ENCODE data around the gene GALNT12. TPM values are rescaled to one million over a fixed set of nuclear protein-coding genes. Genes with fewer than 3 reads are reported as not detected.

The GALNT12 gene, protein sequence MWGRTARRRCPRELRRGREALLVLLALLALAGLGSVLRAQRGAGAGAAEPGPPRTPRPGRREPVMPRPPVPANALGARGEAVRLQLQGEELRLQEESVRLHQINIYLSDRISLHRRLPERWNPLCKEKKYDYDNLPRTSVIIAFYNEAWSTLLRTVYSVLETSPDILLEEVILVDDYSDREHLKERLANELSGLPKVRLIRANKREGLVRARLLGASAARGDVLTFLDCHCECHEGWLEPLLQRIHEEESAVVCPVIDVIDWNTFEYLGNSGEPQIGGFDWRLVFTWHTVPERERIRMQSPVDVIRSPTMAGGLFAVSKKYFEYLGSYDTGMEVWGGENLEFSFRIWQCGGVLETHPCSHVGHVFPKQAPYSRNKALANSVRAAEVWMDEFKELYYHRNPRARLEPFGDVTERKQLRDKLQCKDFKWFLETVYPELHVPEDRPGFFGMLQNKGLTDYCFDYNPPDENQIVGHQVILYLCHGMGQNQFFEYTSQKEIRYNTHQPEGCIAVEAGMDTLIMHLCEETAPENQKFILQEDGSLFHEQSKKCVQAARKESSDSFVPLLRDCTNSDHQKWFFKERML
- total RNA-seq (ENCODE audit: insufficient read depth, low replicate concordance) = 11.1 TPM

- DNase-seq (ENCODE audit: low spot score) = peak; percentile 54
Measured at GRCh38 chr9:98807070-98807813, at the start of gene GALNT12. GALNT12 (plus strand) TSS chr9:98807670; CDS start chr9:98807699, 29 bp downstream.

- no peak for DNase-seq (ENCODE audit: low spot score)
Measured at GRCh38 chr9:98760231-98760630, 47.2 kb upstream of the GALNT12 start.

DNA sequence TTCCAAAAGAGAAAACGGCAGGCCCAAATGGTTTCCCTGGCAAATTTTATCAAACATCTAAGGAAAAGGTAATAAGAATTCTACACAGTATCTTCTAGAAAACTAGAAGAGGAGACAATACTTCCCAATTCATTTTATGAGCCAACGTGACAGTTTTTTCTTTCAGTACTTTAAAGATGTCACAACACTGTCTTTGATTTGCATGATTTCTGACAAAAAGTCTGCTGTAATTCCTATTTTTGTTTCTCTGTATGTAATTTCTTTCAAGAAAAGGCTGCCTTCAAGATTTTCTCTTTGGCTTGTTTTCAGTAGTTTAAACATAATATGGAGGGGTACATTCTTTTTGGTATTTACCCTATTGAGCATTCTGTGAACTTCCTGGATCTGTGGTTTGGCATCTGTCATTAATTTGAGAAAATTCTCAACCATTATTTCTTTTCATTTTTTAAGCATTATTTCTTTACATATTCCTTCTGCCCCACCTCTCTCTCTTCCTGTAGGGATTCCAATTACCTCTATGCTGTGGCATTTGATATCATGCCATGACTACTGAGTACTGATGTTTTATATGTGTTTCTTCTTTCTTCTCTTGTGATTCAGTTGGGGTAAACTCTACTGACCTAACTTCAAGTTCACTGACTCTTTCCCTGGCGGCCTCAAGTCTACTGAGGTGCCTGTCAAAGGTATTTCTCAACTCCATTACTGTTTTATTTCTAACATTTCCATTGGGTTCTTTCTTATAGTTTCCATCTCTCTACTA is 43.3 kb upstream of the GALNT12 start:
- no peak for DNase-seq (ENCODE audit: low spot score)

GRCh38 chr9:98765256-98765655 is 42.2 kb upstream of the GALNT12 start:
- DNase-seq (ENCODE audit: low spot score) = no peak

DNA sequence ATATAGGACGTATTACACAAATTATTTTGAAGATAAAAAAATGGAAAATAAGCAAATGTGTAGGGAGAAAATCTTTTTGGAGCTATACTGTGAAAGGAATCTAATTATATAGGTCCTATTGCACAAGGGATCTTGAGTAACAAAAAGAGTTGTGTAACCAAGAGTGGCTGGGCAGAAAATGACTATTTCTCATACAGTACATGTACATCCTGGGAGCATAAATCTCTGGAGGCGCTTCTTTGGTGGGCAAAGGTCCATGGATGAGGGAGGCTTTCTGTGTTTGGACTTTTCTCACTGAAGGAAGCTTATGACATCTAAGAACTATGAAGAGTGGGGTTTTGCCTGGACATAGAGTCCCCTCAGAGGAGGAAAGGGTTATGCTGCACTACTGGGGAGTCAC is 40.9 kb upstream of the GALNT12 start:
- DNase-seq (ENCODE audit: low spot score) = no peak

- no peak for DNase-seq (ENCODE audit: low spot score)
Measured at GRCh38 chr9:98767196-98767595, 40.3 kb upstream of the GALNT12 start.

GRCh38 chr9:98767915-98768314 is 39.6 kb upstream of the GALNT12 start:
- DNase-seq (ENCODE audit: low spot score) = no peak

GRCh38 chr9:98768344-98768743 is 39.1 kb upstream of the GALNT12 start:
- no peak for DNase-seq (ENCODE audit: low spot score)

- DNase-seq (ENCODE audit: low spot score) = no peak
Measured at GRCh38 chr9:98770717-98771116, 36.8 kb upstream of the GALNT12 start.

GRCh38 chr9:98771209-98771874 is 36.1 kb upstream of the GALNT12 start:
- DNase-seq (ENCODE audit: low spot score) = no peak

DNA sequence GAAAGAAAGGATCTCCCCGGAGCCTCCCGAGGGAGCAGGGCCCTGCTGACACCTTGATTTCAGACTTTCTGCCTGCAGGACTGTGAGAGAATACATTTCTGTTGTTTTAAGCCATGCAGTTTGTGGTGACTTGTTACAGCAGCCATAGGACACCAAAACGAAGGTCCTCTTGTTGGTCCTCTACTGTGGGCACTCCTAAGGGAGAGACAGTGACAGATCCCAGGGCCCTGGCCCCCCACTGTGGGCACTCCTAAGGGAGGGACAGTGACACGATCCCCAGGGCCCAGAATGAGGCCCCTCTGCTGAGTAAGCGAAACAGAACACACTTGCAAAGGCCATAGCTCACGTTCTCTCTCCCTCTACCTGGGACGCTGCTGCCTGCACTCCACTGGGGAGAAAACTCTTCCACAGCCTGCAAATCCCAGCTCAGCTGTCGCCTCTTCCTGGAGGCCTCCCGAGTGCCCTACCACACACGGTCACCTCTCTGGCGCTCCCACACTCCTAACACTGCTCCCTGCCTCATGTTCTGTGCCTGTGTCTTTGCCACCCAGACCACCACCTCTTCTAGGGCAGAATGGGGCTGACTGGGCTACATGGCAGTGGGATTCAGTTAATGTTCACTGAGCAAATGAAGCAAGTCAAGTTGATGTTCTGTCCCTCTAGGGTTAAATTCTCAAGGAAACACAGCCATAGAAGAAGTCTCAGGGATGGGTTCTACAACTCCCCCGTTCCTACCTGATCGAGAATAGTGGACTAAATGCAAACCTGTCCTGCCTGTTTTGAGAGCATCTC is 34.9 kb upstream of the GALNT12 start:
- no peak for DNase-seq (ENCODE audit: low spot score)

- DNase-seq (ENCODE audit: low spot score) = no peak
Measured at GRCh38 chr9:98773721-98774120, 33.7 kb upstream of the GALNT12 start.

GRCh38 chr9:98774746-98775145 is 32.7 kb upstream of the GALNT12 start:
- DNase-seq (ENCODE audit: low spot score) = no peak

GRCh38 chr9:98775831-98776441 is 31.5 kb upstream of the GALNT12 start:
- DNase-seq (ENCODE audit: low spot score) = peak; percentile 57

GRCh38 chr9:98777618-98778017 is 29.9 kb upstream of the GALNT12 start:
- DNase-seq (ENCODE audit: low spot score) = no peak

GRCh38 chr9:98778251-98778650 is 29.2 kb upstream of the GALNT12 start:
- DNase-seq (ENCODE audit: low spot score) = no peak

DNA sequence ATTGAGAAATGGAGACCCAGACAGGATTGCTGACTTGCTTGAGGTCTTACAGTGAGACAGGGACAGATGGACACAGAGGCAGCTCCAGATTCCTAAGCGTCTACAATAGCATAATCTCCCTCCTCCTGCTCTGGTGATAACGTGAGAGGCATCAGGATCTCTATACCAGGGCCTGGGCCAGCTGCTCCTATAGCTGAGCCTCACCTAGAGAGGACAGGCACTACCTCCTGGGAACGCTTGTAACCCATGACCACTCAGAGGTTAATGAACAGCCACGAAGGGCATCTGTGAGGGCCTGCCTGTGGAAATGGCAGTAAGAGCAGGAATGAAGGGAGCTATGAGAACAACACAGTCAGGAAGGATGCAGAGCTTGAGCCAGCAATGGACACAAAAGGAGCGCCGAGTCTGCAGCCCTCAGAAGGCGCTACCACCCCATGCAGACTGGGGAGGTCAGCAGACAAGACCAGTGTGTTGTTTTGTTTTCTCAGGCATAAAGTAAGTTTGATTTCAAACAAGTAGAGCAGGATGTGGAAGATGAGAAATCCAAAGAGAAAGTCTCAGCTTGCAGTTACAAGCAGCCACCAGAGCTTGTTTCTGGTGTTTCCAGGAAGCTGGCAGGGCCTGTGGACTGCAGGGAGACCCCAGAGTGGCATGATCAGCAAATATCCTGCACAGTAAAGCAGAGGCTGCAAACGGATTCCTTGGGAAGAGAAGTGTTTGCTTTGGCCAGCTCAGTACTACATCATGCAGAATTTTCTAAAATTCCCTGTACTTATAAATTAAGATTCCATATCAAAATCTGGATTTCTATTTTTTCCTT is 28.5 kb upstream of the GALNT12 start:
- DNase-seq (ENCODE audit: low spot score) = no peak

DNA sequence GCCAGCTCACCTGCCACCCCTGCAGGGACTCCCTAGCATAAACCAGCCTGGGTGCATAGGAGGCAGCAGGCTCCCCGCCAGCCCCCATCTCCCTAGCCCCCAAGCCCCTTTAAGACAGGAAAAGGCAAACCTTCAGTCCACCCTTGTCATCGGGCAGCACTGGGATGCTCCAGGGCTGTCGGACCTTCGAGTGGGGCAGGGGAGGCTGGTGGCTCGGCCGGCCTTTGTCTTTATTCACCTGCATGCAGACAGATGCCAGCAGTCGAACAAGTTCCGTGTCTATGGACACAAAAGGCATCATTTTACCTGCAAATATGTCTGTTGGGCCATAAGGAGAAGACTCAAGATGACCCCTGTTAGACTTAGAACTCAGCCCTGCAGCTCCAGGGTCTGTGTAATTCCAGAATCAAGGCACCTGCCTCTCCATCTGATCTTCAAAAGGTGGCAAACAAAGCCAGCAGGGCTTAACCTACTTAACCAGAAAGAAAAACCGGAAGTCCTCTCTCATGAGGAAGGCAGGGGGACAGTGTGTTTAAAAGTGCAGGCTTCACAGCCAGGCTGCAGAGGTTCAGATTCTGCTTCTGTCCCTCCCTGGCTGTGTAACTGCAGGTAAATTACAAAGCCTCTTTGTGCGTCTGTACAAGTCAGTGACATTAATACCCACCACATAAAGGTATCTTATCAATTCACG is 27.3 kb upstream of the GALNT12 start:
- no peak for DNase-seq (ENCODE audit: low spot score)
